ENCODE data around the gene UVRAG.

- TF ChIP-seq EZH2 (IDR thresholded peaks at IDR 0.05; ENCODE audit: low read length) (no peak), CTCF (optimal IDR thresholded peaks at IDR 0.05 in 1 of 3, IDR thresholded peaks at IDR 0.05 in 1 of 3, conservative IDR thresholded peaks at IDR 0.05 in 1 of 3; ENCODE audit: extremely low read depth in 1 of 3, insufficient read depth in 2 of 3, low read length in 3 of 3) (no peak)
These were observed 167.3 kb downstream of the UVRAG start for GRCh38 chr11:75982309-75982708.
